ENCODE data around the gene WNT6.

DNA sequence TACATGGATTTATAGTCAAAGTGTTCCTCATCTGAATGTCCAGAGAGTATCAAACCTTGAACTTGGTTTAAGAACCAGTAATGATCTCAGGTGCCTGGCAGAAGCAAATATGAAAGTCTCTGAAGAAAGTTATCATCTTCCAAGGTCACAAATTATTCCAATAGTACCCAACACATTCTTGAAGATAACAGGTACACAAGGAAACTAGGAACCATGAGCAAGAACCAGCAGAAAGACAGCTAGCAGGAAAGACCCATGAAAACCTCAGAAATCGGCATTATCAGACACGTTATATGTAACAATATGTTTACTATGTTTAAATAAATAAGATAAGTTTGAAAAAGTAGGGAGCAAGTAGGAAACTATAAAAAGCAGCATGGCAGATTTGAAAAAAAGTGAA lies 22.1 kb upstream of the WNT6 start:
- no peak for TF ChIP-seq CTCF (IDR thresholded peaks at IDR 0.05)
- no peak for TF ChIP-seq POLR2A (IDR thresholded peaks at IDR 0.05)
